Body of pancreas (tissue), 4 donors: ENCODE data around the gene TNFRSF1A. TPM values are rescaled to one million over a fixed set of nuclear protein-coding genes. Genes with fewer than 3 reads are reported as not detected.

ENCODE experiments used
- ATAC-seq: fragments of 150-250 bp; one replicate; pipeline ENCODE4 v1.9.1; 2016
- DNase-seq, 4 donors: peaks; one replicate each; pipeline ENCODE4 v3.0.0-alpha.2; 2019
- H3K27ac ChIP-seq, 4 donors: fragments of 200-600 bp; sonication (generic); 1 replicate in 3 of 4; 2 replicates in 1 of 4; pipeline versions ENCODE4 v1.5.1 to v1.6.1; 2016 to 2019; ENCODE audit warnings: mild to moderate bottlenecking in 1 of 4, mixed read lengths in 1 of 4, moderate library complexity in 1 of 4
- H3K27me3 ChIP-seq, 2 donors: fragments of 200-600 bp; sonication (generic); one replicate each; pipeline ENCODE4 v1.6.0; 2016; ENCODE audit warnings: mild to moderate bottlenecking in 1 of 2
- H3K36me3 ChIP-seq, 2 donors: fragments of 200-600 bp; sonication (generic); replicated peaks in 1 of 2; 2 replicates each; pipeline ENCODE4 v1.5.1; 2016; ENCODE audit warnings: low read depth in 2 of 2; ENCODE audit not compliant: insufficient read depth in 1 of 2
- H3K4me1 ChIP-seq: fragments of 200-600 bp; sonication (generic); one replicate; pipeline ENCODE4 v1.6.0; 2016
- H3K4me3 ChIP-seq, 2 donors: fragments of 200-600 bp; sonication (generic); 1 replicate in 1 of 2; 2 replicates in 1 of 2; pipeline ENCODE4 v1.5.1; 2016 to 2019
- H3K9me3 ChIP-seq, 3 donors: fragments of 200-600 bp; sonication (generic); 1 replicate in 2 of 3; 2 replicates in 1 of 3; pipeline ENCODE4 v1.5.1; 2016
- POLR2A ChIP-seq, 3 donors: fragments of 450-650 bp; IDR thresholded peaks; one replicate each; pipeline ENCODE4 v1.6.1; 2016; ENCODE audit warnings: antibody characterized with exemption in 3 of 3, mild to moderate bottlenecking in 2 of 3
- WGBS, 2 donors: methylation state at CpG; one replicate each; pipeline ENCODE4 v1.1.5; 2017; 5-methylcytosine and 5-hydroxymethylcytosine counted together
- intact Hi-C: fragments of 100-400 bp; cut with DNase I; formaldehyde crosslinking; loops from one replicate; pipeline ENCODE4 v1.15.1; 2023
- total RNA-seq, 2 donors: library from RNA; depleted of rRNA; stranded (reverse); fragments of >200 nt; gene quantifications; one replicate each; pipeline ENCODE4 v1.1.0, GENCODE V29; 2016
- TF ChIP-seq, protein P1 (sequence below), 7 experiments: fragments of 450-650 bp in 4 of 7; fragments of 200-600 bp in 3 of 7; sonication (generic) in 3 of 7; IDR thresholded peaks; one replicate each; pipeline ENCODE4 v1.5.1; 2016 to 2019; ENCODE audit warnings: antibody characterized with exemption in 7 of 7

TNFRSF1A gene
- total RNA-seq, 2 donors from 2014 or later = 54.5 to 92.0 TPM

DNA sequence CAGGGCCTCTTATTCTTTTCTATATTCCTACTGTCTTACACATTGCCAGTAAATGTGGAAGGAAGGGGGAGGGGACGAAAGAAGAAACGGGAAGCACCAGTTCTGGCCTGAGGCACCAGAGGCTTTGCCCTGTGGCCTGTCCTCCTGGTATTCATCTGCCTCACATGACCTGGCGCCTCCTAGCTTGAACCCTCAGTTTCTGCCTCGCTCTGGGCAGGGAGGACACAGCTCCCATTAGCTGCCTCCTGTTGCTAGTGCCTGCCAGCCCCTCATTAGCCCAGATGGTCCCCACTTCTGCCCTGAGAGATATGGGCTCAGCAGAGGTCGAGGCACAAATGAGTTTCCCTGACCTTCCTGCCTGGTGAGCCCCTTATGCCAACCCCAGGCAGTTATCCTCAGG lies 34.3 kb downstream of the TNFRSF1A start:
- TF ChIP-seq, protein P1, sequence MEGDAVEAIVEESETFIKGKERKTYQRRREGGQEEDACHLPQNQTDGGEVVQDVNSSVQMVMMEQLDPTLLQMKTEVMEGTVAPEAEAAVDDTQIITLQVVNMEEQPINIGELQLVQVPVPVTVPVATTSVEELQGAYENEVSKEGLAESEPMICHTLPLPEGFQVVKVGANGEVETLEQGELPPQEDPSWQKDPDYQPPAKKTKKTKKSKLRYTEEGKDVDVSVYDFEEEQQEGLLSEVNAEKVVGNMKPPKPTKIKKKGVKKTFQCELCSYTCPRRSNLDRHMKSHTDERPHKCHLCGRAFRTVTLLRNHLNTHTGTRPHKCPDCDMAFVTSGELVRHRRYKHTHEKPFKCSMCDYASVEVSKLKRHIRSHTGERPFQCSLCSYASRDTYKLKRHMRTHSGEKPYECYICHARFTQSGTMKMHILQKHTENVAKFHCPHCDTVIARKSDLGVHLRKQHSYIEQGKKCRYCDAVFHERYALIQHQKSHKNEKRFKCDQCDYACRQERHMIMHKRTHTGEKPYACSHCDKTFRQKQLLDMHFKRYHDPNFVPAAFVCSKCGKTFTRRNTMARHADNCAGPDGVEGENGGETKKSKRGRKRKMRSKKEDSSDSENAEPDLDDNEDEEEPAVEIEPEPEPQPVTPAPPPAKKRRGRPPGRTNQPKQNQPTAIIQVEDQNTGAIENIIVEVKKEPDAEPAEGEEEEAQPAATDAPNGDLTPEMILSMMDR (IDR thresholded peaks at IDR 0.05) = no peak
- no peak for TF ChIP-seq POLR2A (IDR thresholded peaks at IDR 0.05)

DNA sequence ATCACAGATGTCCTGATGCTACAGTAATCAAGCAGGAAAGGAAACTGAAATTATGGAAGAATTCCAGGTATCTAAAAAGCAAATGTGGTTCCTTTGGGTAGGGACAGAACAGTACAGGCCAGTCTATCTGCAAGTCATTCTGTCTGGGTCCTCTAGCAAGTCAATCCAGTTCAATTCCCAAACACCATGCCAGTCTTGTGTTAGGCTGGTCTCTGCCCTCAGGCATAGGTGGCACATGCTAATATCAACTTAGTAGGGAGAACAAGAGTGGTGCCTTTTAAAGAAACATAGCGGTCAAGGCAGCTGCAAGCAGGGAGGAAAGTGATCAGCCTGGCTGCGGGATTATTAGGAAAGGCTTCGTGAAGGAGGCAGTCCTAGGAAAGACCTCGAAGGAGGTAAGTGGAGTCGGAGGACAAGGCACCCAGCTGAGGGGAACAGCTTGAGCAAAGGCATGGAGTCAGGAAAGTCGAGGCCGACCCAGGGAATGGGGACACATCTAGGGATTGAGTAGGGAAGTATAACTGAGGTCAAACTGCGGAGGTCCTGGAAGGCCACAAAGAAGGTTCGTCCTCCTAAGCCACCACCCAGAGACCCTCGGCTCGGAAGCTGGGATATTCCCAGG lies 35.2 kb downstream of the TNFRSF1A start:
- no peak overlapping the region for H3K4me3 ChIP-seq
- peaks cover 18% of the 10 kb centered on the region for H3K4me1 ChIP-seq
- no peak overlapping the region for H3K27ac ChIP-seq
- 77 to 87% methylated on average over 11 of the region's 11 CpGs for WGBS, 2 donors
- intact Hi-C loops = no loop called here
- H3K36me3 ChIP-seq = no peaks in the 10 kb centered on the region
- no peak for DNase-seq
- H3K9me3 ChIP-seq = no peaks in the 10 kb centered on the region
- no peak for TF ChIP-seq POLR2A (IDR thresholded peaks at IDR 0.05)
- TF ChIP-seq, protein P1 (IDR thresholded peaks at IDR 0.05) = no peak
- no peaks in the 10 kb centered on the region for H3K27me3 ChIP-seq
- ATAC-seq = no peak

More for the DNA sequence above, 34.3 kb downstream of the TNFRSF1A start:
- ATAC-seq (no peak), DNase-seq (peak in 1 of 4 donors; percentile 41)
- H3K9me3 ChIP-seq = no peaks in the 10 kb centered on the region
- no peaks in the 10 kb centered on the region for H3K27me3 ChIP-seq
- no peak overlapping the region for H3K27ac ChIP-seq
- WGBS, 2 donors = 78 to 79% methylated on average over 5 of the region's 5 CpGs
- intact Hi-C loops = no loop called here
- peaks cover 27% of the 10 kb centered on the region for H3K4me1 ChIP-seq
- no peaks in the 10 kb centered on the region for H3K36me3 ChIP-seq
- H3K4me3 ChIP-seq = no peak overlapping the region

DNA sequence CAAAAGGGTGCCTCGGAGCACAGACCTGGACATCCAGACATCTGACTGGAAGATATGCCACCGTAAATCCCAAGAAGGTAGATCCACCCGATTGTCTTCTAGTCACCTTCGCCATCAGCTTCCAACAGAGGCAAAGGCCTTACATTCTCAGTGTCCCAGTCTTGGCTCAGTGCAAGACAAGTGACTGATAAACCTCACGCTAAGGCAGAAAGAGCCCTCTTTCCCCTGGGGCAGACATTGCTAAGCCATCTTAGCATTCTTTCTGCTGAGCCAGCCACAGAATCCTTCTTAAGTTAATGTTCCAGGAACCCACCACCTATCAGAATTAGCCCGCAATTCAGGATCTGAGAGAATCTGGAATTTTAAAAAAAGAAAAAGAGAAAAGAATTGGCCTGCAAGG lies 35.7 kb downstream of the TNFRSF1A start:
- WGBS, 2 donors = 63 to 90% methylated on average over 5 to 6 of the region's 6 CpGs
- Histone ChIP-seq H3K36me3 (no peaks in the 10 kb centered on the region), H3K9me3 (no peaks in the 10 kb centered on the region), H3K27me3 (no peaks in the 10 kb centered on the region), H3K4me1 (peaks cover 15% of the 10 kb centered on the region), H3K27ac (no peak overlapping the region), H3K4me3 (no peak overlapping the region)
- intact Hi-C loops = no loop called here
- ATAC-seq (no peak), DNase-seq (no peak)
- TF ChIP-seq POLR2A (IDR thresholded peaks at IDR 0.05) = no peak
- TF ChIP-seq, protein P1 (IDR thresholded peaks at IDR 0.05) = no peak

DNA sequence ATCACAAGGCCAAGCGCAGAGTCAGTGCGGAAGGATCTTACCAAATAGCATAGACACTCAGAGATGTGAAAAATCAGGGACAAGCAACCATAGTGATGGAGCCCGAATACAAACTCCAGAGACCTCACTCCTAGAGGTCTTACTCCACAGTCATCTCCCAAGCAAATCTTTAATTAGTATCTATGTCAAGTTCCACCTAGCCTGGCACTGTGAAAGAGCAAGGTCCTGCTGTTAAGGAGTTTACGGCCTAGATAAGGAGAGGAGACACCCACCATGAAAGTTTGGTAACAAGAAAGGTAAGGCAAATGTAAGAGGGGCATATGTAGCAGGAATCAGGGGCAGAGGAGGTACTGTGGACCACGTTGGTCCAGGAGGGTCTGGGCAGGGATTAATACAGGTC lies 38.8 kb downstream of the TNFRSF1A start:
- TF ChIP-seq, protein P1 (IDR thresholded peaks at IDR 0.05) = no peak
- no peak for TF ChIP-seq POLR2A (IDR thresholded peaks at IDR 0.05)
- no peaks in the 10 kb centered on the region for H3K4me1 ChIP-seq
- DNase-seq (no peak), ATAC-seq (no peak)
- H3K27ac ChIP-seq = no peak overlapping the region
- 71 to 78% methylated on average over 5 of the region's 5 CpGs for WGBS, 2 donors
- no peaks in the 10 kb centered on the region for H3K9me3 ChIP-seq
- no peaks in the 10 kb centered on the region for H3K36me3 ChIP-seq
- no peak overlapping the region for H3K4me3 ChIP-seq
- H3K27me3 ChIP-seq = no peaks in the 10 kb centered on the region
- intact Hi-C loops = no loop called here

DNA sequence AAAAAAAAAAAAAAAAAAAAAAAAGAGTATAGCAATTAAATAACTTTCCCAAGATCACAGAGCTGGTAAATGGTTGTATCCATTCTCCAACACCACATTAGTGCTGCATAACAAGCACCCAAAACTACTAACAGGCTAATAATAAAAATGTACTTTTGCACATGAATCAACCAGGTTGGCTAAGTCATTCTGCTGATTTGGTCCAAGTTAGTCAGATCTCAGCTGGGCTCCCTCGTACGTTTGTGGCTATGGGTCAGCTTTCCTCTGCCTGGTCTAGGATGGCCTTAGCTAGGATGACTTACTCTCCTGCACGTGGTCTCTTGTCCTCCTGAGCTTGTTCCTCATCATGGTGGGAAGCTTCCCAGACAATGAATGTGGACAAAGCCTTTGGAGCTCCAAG lies 39.3 kb downstream of the TNFRSF1A start:
- Histone ChIP-seq H3K4me1 (no peaks in the 10 kb centered on the region), H3K4me3 (no peak overlapping the region), H3K36me3 (no peaks in the 10 kb centered on the region), H3K27me3 (no peaks in the 10 kb centered on the region), H3K9me3 (no peaks in the 10 kb centered on the region), H3K27ac (no peak overlapping the region)
- TF ChIP-seq POLR2A (IDR thresholded peaks at IDR 0.05) = no peak
- TF ChIP-seq, protein P1 (IDR thresholded peaks at IDR 0.05) = no peak
- intact Hi-C loops = no loop called here
- ATAC-seq = no peak
- WGBS, 2 donors = 83 to 96% methylated on average over 1 to 3 of the region's 3 CpGs
- DNase-seq = no peak
